Activated T-cell treated with anti-CD3 and anti-CD28 coated beads for 48 hours (primary cell): ENCODE measurements around the gene MFSD12.

ENCODE experiments used
- DNase-seq: peaks from one replicate; pipeline ENCODE4 v3.0.0-alpha.2; 2020; ENCODE audit warnings: low read depth

MFSD12 gene

DNA sequence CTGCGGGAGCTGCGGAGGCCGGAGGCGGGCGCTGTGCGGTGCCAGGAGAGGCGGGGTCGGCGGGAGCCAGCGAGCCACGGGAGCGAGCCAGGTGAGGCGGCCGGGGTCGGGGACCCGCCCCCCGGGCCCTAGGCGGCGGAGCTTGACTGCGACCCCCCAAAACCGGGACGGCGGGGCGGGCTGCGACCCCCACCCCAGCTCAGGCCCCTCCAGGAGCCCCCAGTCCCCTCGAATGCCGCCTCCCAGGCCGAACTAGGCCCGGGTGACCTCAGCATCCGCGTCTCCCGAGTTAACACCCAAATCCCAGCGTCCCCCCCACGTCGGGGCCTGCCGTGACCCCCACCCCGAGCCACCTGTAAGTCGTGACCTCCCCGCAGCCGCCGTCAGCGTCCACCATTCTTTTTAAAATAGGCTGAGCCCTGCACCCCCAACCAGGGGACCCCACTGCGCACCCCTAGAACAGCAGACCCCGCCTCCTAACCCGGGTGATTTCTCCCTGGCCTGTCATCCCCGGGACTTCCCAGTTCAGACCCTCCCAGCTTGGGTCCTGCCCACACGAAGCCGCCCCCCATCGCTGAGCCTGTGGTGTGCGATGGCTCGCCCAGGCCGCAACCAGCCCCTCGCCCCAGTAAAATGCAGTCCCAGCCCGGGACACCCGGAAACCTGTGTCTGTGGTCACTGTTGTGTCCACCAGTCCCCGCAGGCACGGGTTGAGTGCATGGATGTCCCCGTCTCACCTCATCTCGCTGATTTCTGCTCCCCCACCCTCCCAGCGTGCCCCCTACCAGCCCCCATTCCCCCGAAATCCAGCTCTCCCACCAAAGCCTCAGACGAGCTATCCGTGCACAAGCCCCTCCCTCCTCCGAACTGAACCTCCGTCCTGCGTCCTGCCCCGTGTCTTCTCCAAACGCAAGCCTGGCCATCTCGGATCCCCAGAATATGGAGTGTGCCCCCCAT lies 50.7 kb downstream of the MFSD12 start:
- DNase-seq, result no peak

- peak; percentile 100 for DNase-seq
These were observed 51.6 kb downstream of the MFSD12 start, which contains the start of gene FZR1 for GRCh38 chr19:3505598-3506383. FZR1 (plus strand) TSS chr19:3506311; CDS start chr19:3522990, 16,679 bp downstream.

DNA sequence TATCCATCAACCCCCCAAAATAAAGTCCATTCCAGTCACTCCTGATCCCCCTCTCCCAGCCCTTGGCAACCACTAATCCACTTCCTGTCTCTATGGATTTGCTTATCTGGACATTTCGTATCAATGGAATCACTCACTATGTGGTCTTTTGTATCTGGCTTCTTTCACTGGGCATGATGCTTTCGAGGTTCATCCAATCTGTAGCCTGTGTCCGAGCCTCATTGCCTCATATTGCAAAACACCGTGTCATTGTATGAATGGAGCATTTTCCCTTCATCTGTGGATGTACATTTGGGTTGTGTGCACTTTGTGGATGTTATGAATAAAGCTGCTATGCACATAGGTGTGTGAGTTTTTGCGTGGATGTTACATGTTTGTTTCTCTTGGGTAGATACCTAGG lies 52.7 kb downstream of the MFSD12 start:
- no peak for DNase-seq

DNA sequence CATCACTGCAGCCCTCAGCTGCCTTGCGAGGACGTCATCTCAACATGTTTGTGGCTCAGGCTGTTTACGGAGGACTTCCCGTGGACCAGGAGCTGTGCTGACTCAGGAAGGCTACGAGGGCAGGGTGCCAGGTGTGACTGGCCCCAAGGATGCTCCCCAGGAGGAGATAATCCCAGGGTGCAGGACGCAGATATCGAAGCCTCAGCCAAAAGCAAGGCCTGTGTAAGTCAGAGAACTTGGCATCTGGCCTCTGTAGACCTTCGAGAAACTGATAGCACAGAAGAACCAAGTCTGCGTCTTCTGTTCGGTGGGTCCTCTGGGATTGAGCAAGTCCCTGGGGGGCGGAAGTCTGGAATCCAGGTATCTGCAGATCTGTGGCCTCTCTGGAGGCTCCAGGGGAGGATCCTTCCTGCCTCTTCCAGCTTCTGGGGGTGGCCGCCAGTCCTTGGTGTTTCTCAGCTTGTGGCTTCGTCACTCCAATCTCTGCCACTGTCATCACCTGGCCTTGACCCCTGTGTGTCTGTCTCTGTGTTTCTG lies 54.3 kb downstream of the MFSD12 start:
- no peak for DNase-seq

GRCh38 chr19:3501780-3502179 lies 55.6 kb downstream of the MFSD12 start:
- no peak for DNase-seq

DNA sequence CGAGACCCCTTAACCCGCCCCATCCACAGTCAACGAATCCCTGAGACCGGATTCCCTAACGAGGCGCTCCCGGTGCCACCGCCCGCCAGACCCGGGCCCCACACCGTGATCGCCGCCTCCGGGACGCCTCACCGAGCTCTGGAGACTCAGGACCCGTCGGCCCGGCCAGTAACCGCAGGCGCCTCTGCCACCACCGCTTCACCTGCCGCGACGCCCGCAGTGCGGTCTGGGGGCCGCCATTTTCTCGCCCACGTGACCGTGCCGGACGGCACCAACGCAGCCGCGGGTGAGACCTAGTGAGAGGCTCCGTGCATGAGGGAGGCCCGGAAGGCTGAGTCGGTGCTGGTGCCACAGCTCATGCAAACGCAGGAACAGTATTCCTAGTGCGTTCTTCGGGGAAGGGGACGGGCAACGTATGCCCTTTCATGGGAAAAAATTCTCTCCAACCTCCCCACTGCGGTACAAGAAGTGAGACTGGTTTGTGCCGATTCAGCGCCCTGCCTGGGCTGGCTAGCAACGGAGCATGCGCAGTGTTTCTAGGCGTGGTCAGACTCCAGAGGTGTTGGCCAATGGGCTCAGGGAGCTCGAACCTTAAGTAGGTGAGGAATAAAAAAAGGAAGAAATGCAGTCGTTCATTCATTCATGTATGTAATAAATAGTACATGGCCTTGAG lies 56.8 kb downstream of the MFSD12 start, which contains the start of gene DOHH:
Gene DOHH (minus strand): TSS at position 246 of the 673 bp plus-strand sequence. CDS start 3,860 bp downstream, outside the sequence.
- peak; percentile 93 for DNase-seq

GRCh38 chr19:3499738-3500428 lies 57.5 kb downstream of the MFSD12 start:
- DNase-seq, result no peak

- no peak for DNase-seq
These were observed 59.4 kb downstream of the MFSD12 start for GRCh38 chr19:3497757-3498520.

- no peak for DNase-seq
These were observed 60.8 kb downstream of the MFSD12 start for GRCh38 chr19:3496392-3497273.

- DNase-seq, result peak; percentile 48
These were observed 62.8 kb downstream of the MFSD12 start for GRCh38 chr19:3494559-3494958.
